Stimulated activated CD8-positive, alpha-beta memory T cell treated with anti-CD3 and anti-CD28 coated beads, Interleukin-15, amount 100 ng/mL, for 4 hours (primary cell): ENCODE results near the gene ZNF98.

Experiments
- DNase-seq, 2 donors: peaks; one replicate each; pipeline ENCODE4 v3.0.0-alpha.2; 2020; ENCODE audit warnings: low read depth in 2 of 2

Gene ZNF98

GRCh38 chr19:22422211-22422610, at the start of gene ZNF98:
Gene ZNF98 (minus strand): TSS chr19:22422346. CDS start chr19:22422224, 122 bp downstream.
- DNase-seq = no peak

GRCh38 chr19:22446605-22447004, 24.5 kb upstream of the ZNF98 start:
- no peak for DNase-seq

- DNase-seq = no peak
Observed at GRCh38 chr19:22438011-22438410, 15.9 kb upstream of the ZNF98 start.

- DNase-seq = no peak
Observed at GRCh38 chr19:22427960-22428913, 6.1 kb upstream of the ZNF98 start.

- no peak for DNase-seq
Observed at GRCh38 chr19:22427547-22427946, 5.4 kb upstream of the ZNF98 start.

- DNase-seq = no peak
Observed at GRCh38 chr19:22426901-22427300, 4.8 kb upstream of the ZNF98 start.

GRCh38 chr19:22421797-22422196, 349 bp downstream of the ZNF98 start:
- DNase-seq = no peak

- no peak for DNase-seq
Observed at GRCh38 chr19:22354665-22355064, 67.5 kb downstream of the ZNF98 start.
